K562 (cell line): ENCODE data around the gene ELOF1. TPM values are rescaled to one million over a fixed set of nuclear protein-coding genes. Genes with fewer than 3 reads are reported as not detected.

ENCODE experiments used
- ARID1B ChIP-seq: fragments of 450-650 bp; IDR thresholded peaks from 2 replicates; pipeline ENCODE4 v1.6.1; 2016; ENCODE audit warnings: antibody characterized with exemption, mild to moderate bottlenecking, inconsistent platforms
- CSDE1 ChIP-seq, 2 experiments: fragments of 450-650 bp; IDR thresholded peaks; 2 replicates each; pipeline ENCODE4 v1.6.1; 2016; ENCODE audit warnings: mild to moderate bottlenecking in 1 of 2
- E2F4 ChIP-seq: sonication (generic); formaldehyde crosslinking; IDR thresholded peaks from 2 replicates; pipeline ENCODE4 v1.8.0; 2022; ENCODE audit warnings: mild to moderate bottlenecking, low read depth, missing genetic modification reagents
- ETS2 ChIP-seq: IDR thresholded peaks from 2 replicates; pipeline ENCODE4 v1.6.1; 2016; ENCODE audit warnings: borderline replicate concordance, missing genetic modification characterization, mild to moderate bottlenecking, moderate library complexity, missing compliant biosample characterization; ENCODE audit not compliant: poor library complexity, severe bottlenecking
- HLTF ChIP-seq: fragments of 450-650 bp; IDR thresholded peaks from 2 replicates; pipeline ENCODE4 v1.6.1; 2016
- LEF1 ChIP-seq: fragments of 450-650 bp; IDR thresholded peaks from 2 replicates; pipeline ENCODE4 v1.6.1; 2016; ENCODE audit warnings: mild to moderate bottlenecking
- NFIC ChIP-seq: fragments of 450-650 bp; IDR thresholded peaks from 2 replicates; pipeline ENCODE4 v1.6.1; 2017; ENCODE audit warnings: mild to moderate bottlenecking, inconsistent platforms
- PURB ChIP-seq: sonication (generic); formaldehyde crosslinking; IDR thresholded peaks from 2 replicates; pipeline ENCODE4 v1.9.0; 2021; ENCODE audit warnings: low read depth, mild to moderate bottlenecking, missing genetic modification reagents
- RFX5 ChIP-seq: IDR thresholded peaks from 2 replicates; pipeline ENCODE4 v1.6.1; 2011; ENCODE audit warnings: low read depth, mild to moderate bottlenecking, improper control_type of control experiment, low read length
- SNRNP70 ChIP-seq: fragments of 200-400 bp; formaldehyde crosslinking; optimal IDR thresholded peaks from 2 replicates; pipeline ENCODE3; 2017; ENCODE audit warnings: low read depth, low read length
- STAG1 ChIP-seq: sonication (generic); formaldehyde crosslinking; IDR thresholded peaks from 2 replicates; pipeline ENCODE4 v1.5.0; 2020; ENCODE audit warnings: missing genetic modification reagents, borderline replicate concordance
- TAF15 ChIP-seq: fragments of 200-400 bp; formaldehyde crosslinking; IDR thresholded peaks from 2 replicates; pipeline ENCODE4 v1.6.1; 2017; ENCODE audit warnings: mild to moderate bottlenecking, low read depth, low read length, moderate library complexity
- TBL1XR1 ChIP-seq, 2 experiments: IDR thresholded peaks; 2 replicates each; pipeline ENCODE4 v1.6.1; 2012; ENCODE audit warnings: improper control_type of control experiment in 2 of 2, low read length in 2 of 2, mild to moderate bottlenecking in 1 of 2
- TEAD2 ChIP-seq: fragments of 450-650 bp; IDR thresholded peaks from 2 replicates; pipeline ENCODE4 v1.6.1; 2016; ENCODE audit warnings: missing genetic modification characterization, control low read depth, missing compliant biosample characterization
- ZNF3 ChIP-seq: fragments of 250-450 bp; sonication (Bioruptor Pico); IDR thresholded peaks from 2 replicates; pipeline ENCODE4 v1.5.0; 2021; ENCODE audit warnings: mild to moderate bottlenecking, moderate library complexity
- ZNF311 ChIP-seq: fragments of 250-450 bp; sonication (Bioruptor Pico); IDR thresholded peaks from 2 replicates; pipeline ENCODE4 v1.4.0; 2020; ENCODE audit warnings: mild to moderate bottlenecking, moderate library complexity
- ZNF407 ChIP-seq: fragments of 450-650 bp; IDR thresholded peaks from 2 replicates; pipeline ENCODE4 v1.6.1; 2016; ENCODE audit warnings: low read depth
- ZNF583 ChIP-seq: fragments of 250-450 bp; sonication (Bioruptor Pico); IDR thresholded peaks from 2 replicates; pipeline ENCODE4 v1.4.0; 2020
- polyA plus RNA-seq, 8 experiments: library from polyadenylated mRNA; depleted of rRNA in 4 of 8; stranded (reverse) in 5 of 8; unstranded in 3 of 8; fragments of >200 nt; fragmentation: Nextera tagmentation in 2 of 8; fragmentation: Illumina TruSeq in 1 of 8; extraction: Ambion mirVana in 2 of 8; extraction: Trizol in 1 of 8; gene quantifications; 2 replicates each; pipeline versions ENCODE4 v1.2.1 to v1.2.3, GENCODE V29; 2011 to 2014; ENCODE audit warnings: inconsistent platforms in 1 of 8, missing spikeins in 1 of 8
- total RNA-seq, 7 experiments: library from RNA; depleted of rRNA in 6 of 7; stranded (reverse); fragments of >200 nt in 6 of 7; fragmentation: Illumina TruSeq in 2 of 7; extraction: Trizol in 2 of 7; gene quantifications; 2 replicates each; pipeline versions ENCODE4 v1.2.1 to v1.2.3, GENCODE V29; 2011 to 2021; ENCODE audit warnings: low replicate concordance in 1 of 7
- TF ChIP-seq, protein P1 (sequence below): fragments of 250-450 bp; sonication (Bioruptor Pico); IDR thresholded peaks from 2 replicates; pipeline ENCODE4 v1.8.0; 2021; ENCODE audit warnings: moderate library complexity, mild to moderate bottlenecking, inconsistent platforms

Gene ELOF1
- total and polyA plus RNA-seq, 9 of the 15 experiments (the other 6 are each of a cell fraction or from before 2014, with no cell fraction given) = 16.7 to 147 (median 74.2) TPM

- no peak for TF ChIP-seq ZNF407
- TF ChIP-seq NFIC = peak; percentile 55
- peak; percentile 80 for TF ChIP-seq ARID1B
- TF ChIP-seq ETS2 (tag) = no peak
- TF ChIP-seq CSDE1 (IDR thresholded peaks at IDR 0.05) = no peak
- TF ChIP-seq E2F4 (CRISPR knock-in tag) = no peak
- TF ChIP-seq ZNF583 (CRISPR knock-in tag) = peak; percentile 66
- TF ChIP-seq ZNF311 (CRISPR knock-in tag) = no peak; the same call in 1 of the 2 replicates
- TF ChIP-seq TBL1XR1 (IDR thresholded peaks at IDR 0.05; ENCODE audit: low read length in 2 of 2) = peak in 1 of 2 experiments; percentile 37; a peak in 2 of 4 replicates
- TF ChIP-seq, protein P1, sequence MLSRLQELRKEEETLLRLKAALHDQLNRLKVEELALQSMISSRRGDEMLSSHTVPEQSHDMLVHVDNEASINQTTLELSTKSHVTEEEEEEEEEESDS (CRISPR knock-in tag) = no peak
- no peak for TF ChIP-seq HLTF
- no peak for TF ChIP-seq TAF15
- TF ChIP-seq PURB = no peak
- no peak for TF ChIP-seq SNRNP70
- TF ChIP-seq LEF1 = peak; percentile 80; the same call in 1 of the 2 replicates
- no peak for TF ChIP-seq STAG1
- TF ChIP-seq ZNF3 (CRISPR knock-in tag) = no peak
- no peak for TF ChIP-seq TEAD2 (tag)
- no peak for TF ChIP-seq RFX5
Measured at GRCh38 chr19:11578258-11579142, 19.5 kb upstream of the ELOF1 start (continued).
